KOPT-K1 (cell line): ENCODE data around the gene PLA2G4E.

Source experiments
- H3K27ac ChIP-seq: fragments of 200-600 bp; sonication (generic); 2 replicates; pipeline ENCODE4 v1.5.1; 2016; ENCODE audit warnings: antibody characterized with exemption, mild to moderate bottlenecking, low read depth, low read length; ENCODE audit not compliant: poor library complexity, severe bottlenecking
- H3K36me3 ChIP-seq: fragments of 200-600 bp; sonication (generic); 2 replicates; pipeline ENCODE4 v1.5.1; 2017; ENCODE audit warnings: antibody characterized with exemption, mild to moderate bottlenecking, low read length, moderate library complexity; ENCODE audit not compliant: insufficient read depth
- H3K9me3 ChIP-seq: fragments of 200-600 bp; sonication (generic); 2 replicates; pipeline ENCODE4 v1.5.1; 2017; ENCODE audit warnings: antibody characterized with exemption, low read length, mild to moderate bottlenecking; ENCODE audit not compliant: insufficient read depth, poor library complexity, severe bottlenecking

PLA2G4E gene

DNA sequence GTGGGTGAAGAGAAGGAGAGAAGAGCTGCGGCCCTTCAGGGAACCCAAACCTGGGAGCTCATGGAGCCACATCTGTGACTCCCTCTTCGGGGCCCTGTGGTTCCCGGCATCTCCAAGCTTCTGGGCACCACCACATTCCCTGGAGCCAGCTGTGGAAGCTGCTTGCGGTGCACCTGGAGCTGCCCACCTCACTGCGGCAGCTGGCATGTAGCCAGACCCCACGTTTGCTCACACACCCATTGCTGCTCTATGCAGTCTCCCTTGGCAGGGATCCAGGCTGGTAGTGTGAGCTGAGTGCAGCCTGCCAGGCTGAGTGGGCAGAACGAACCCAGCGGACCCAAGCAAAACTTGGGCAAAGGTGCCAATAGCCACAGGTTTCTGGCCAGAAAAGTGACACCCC, 16.8 kb upstream of the PLA2G4E start:
- Histone ChIP-seq H3K9me3 (no peaks in the 10 kb centered on the region), H3K27ac (no peak overlapping the region)

DNA sequence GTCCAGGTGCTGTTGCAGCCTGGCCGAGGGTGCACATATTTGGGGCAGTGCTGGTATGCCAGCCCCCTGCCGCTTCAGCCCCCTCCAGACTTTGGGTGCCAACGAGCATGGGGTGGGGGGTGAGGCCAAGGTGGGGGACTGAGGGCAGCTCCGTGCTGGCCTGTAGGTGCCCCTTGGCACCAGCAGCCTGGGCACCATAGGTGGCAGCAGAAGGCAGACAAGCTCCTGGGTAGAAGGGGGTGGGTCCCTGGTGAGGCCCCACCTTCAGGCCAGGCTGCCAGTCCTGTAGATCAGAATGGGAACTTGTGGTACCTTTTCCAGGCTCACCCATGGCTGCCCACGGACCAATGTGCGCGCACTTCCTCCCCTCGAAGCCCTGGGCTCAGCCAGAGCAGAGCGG, 16.1 kb upstream of the PLA2G4E start:
- Histone ChIP-seq H3K27ac (no peak overlapping the region), H3K36me3 (no peaks in the 10 kb centered on the region), H3K9me3 (no peaks in the 10 kb centered on the region)

More for the DNA sequence above, 16.8 kb upstream of the PLA2G4E start:
- H3K36me3 ChIP-seq, result no peaks in the 10 kb centered on the region

DNA sequence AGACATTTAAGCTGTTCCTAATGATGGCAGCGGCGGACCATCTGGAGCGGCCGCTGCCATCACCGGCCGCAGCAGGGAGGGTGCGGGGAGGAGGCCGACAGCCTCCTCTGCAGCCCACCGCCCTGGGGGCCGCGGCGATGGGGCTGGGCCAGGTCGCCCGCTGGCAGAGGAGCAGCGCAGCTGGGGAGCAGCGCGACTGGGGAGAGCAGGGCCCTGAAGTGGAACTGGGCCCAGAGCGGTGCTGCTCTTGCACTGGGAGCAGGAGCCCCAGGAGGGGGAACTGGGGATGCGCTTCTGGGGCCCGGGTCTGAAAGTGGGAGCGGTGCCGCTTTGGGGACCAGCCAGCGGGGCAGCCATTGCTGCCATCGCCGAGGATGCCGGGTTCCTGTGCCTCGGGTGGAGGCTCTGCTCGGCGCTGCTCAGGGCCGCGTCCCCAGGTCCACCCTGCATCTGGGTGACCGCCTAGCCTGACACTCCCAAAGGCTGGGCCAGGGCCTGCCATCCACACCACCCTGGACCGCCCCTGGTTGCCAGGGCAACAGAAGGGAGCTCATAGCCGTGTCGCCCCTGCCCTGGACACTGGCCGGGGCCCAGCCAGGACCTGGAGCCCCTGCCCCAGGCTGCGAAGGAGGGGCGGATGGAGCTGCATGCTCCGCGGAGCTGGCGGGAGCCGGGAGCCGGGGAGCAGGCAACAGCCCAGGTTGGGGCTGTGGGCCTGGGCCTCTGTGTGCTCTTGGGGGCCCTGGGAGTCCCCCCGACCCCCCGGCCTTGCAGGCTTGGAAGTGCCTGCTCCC, 15.5 kb upstream of the PLA2G4E start:
- Histone ChIP-seq H3K36me3 (no peaks in the 10 kb centered on the region), H3K9me3 (no peaks in the 10 kb centered on the region), H3K27ac (no peak overlapping the region)

DNA sequence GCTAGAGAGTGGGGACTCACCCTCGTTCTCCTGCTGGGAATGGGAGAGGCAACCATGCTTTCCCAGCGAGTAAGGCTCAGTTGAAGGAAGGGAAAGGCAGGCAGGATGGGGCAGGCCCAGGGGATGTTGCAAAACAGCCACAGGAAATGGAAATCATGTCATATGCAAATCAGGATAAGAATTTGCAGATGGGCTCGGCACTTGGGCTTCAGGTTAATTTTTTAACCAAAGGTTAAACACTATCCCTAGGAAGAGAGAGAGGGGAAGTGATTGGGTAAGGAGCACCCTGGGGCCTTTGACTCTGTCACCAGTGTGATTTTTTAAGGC, 14.6 kb upstream of the PLA2G4E start:
- Histone ChIP-seq H3K36me3 (no peaks in the 10 kb centered on the region), H3K9me3 (no peaks in the 10 kb centered on the region), H3K27ac (no peak overlapping the region)

DNA sequence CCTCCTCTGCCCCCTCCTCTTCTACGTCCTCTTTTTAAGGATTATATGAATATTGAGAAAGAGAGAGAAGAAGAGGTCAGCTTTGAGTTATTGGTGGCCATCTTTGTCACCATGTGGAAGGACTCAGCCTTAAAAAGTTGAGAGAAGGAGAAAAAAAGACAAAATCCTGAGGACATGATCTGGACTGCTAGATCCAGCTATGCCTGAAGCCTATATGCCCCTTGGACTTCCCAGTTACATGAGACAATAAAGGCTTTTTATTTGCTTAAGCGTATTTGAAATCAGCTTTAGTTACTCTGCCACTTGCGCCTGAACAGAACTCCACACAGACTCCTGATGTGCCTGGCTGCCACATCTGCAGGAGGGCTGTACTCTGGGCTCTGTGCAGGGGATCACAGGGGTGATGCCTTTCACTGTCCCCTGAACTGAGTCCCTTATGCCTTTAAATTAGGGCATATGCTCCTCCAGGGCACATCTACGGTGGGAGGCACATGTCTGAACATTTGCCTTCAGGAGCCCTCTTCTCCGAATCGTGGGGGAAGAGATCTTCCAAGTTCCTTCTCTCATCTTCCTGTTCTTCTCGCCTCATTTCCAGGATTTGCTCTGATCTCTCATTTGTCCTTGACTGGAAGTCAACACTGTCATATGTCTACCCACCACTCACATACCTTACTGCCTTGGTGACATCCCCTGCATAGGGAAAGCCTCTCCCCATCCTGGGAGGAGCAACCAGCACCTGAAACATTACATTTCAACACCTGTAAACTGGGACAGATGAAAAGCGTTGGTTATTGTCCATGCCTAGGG, 14.0 kb upstream of the PLA2G4E start:
- H3K9me3 ChIP-seq, result no peaks in the 10 kb centered on the region
- no peaks in the 10 kb centered on the region for H3K36me3 ChIP-seq
- H3K27ac ChIP-seq, result no peak overlapping the region

DNA sequence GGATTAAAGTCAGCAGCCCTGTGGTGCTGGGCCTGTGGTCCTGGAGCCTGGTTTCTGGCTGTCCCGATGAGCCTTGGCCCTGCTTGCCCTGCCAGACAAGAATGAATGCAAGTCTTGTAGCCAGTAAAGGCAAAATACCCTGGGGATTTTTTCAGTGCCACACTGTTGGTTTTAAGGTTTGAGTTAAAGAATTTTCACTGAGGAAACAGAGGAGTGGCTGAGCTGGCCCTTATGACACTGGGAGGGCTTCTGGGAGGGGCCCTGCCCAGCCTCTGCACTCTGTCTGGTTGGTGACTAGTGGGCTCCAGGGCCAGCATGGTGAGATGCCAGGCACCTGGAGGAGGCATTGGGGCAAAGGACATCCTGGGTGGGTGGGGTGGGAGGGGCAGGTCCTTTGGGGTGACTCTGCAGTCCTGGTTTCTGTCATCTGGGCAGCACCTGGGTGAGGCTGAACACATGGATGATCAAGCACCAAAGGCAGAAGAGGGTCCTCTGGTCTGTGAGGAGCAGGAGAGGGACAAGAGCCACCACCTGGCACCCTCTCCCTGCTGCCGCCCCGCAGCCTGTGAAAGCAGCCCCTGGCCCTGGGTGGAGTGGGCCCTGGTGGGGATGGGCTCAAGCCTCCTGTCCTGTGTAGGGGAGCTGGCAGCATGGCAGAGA, 12.5 kb upstream of the PLA2G4E start:
- no peaks in the 10 kb centered on the region for H3K9me3 ChIP-seq
- no peaks in the 10 kb centered on the region for H3K36me3 ChIP-seq
- no peak overlapping the region for H3K27ac ChIP-seq

DNA sequence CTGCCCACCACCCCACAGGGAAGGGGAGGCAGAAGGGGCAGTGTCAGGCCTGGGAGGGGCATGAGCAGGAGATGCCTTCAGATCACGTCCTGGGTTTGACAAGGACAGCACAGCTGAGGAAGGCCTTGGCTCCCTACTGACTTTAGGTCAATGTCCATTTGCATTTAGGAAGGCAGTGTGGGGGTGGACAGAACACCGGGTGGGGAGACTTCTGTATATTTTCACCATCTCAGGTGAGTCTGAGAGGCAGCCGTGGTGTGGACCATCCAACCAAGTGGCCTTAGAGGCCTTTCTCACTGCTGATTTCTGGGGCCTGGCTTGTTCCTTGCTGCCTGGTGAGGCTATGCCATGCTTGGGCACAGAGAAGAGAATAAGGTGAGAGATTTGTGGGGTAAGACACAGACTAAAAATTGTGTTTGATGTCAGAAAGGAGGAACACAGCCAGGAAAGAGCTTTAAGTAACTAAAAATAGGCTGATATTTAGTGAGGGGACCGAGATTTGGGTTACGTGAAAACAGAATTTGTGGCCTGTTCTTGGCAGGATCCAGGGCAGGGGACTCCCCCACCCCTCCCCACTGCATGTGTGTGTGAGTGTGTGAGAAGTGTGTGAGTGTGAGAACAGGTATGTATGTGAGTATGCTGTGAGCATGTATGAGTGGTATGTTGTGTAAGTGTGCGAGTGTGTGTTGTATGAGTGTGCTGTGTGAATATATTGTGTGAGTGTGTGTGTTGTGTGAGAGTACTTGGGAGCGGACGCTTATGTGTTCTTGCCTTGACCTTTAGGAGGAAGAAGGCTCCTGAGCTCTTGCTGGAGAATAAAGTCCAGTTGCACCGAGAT, 11.8 kb upstream of the PLA2G4E start:
- no peak overlapping the region for H3K27ac ChIP-seq
- H3K36me3 ChIP-seq, result no peaks in the 10 kb centered on the region
- no peaks in the 10 kb centered on the region for H3K9me3 ChIP-seq

DNA sequence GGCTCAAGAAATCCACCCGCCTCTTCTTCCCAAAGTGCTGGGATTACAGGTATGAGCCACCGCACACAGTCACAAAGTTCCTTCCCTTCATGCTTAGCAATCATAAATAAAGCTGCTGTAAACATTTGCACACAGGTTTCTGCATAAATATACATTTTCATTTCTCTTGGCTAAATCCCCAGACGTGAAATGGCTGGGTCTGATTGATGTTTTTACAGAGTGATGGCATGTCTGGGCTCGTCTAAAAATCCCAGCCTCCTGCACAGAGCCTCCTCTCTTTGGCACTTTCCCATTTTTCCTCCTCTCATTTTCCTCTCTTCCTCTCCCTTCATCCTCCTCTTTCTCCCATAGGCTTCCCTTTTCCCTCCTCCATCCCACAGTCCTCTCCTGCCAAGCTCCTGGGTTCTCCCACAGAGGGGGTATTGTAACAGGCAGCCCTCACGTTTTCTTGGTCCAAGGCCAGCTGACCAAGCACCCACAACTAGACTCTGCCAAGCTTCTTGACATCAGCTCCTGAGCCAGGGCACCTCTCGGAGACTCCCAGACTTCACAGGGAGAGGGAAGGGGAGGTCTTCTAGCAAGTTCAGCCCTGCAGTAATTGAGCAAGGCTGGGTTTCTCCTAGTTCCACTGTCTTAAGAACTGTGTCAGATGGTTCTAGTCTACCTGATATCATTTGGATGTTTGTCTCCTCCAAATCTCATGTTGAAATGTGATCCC, 10.5 kb upstream of the PLA2G4E start:
- Histone ChIP-seq H3K36me3 (no peaks in the 10 kb centered on the region), H3K9me3 (no peaks in the 10 kb centered on the region), H3K27ac (no peak overlapping the region)

DNA sequence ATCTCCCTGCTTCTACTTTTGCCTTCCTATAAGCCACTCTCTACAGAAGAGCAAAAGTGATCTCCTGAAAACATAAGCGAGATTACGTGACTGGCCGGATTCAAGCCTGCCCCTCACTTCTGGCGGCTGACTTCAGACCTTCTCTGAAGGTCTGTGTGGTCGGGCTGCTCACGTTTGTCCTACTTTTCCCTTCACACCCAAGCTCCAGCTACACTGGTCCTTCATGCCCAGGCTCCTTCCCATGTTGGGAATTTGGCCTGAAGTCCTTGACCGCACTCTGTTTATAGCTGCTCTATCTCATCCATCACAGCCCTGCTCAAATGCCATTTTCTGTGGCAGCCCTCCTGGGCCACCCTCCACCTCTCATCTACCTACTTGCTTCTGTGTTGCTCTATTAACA, 6.7 kb upstream of the PLA2G4E start:
- H3K36me3 ChIP-seq, result no peaks in the 10 kb centered on the region
- no peak overlapping the region for H3K27ac ChIP-seq
- no peaks in the 10 kb centered on the region for H3K9me3 ChIP-seq

DNA sequence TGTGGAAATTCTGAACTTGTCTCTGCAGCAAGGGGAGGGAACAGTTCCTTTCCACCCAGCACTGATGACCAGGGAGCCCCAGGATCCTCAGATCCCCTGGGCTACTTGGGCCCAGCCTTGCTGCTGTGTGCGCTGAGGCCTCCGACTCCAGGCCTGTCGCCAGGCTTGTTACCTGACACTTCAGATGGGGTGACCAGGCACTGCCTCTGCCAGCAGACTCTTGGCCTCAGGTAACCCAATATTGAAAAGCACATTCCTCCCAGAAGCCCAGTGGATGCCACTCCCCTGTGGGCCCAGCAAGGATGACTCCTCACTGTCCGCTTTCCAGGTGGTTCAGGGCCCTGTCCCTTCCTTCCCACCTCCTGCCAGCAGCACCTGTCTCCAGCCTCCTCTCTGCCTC, 3.5 kb upstream of the PLA2G4E start:
- no peaks in the 10 kb centered on the region for H3K36me3 ChIP-seq
- H3K27ac ChIP-seq, result no peak overlapping the region
- H3K9me3 ChIP-seq, result no peaks in the 10 kb centered on the region

DNA sequence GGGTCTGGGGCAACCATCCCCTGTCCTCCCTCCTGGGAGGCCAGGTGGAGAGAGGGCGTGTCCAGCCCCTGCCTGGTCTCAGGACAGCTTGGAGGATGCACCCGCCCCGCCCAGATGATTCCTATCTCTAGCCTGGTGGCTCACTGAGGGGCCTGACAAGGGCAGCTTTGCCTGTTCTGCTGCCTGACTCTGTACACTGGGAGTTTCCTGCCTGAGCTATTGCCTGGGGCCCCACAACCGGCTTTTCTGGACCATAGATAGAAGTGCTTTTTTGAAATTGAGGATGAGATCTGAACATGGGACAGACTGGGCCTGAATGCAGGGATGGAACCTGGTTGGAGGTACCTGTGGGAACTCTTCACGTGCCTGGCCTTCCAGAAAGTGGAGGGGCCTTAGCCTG, 751 bp upstream of the PLA2G4E start:
- Histone ChIP-seq H3K36me3 (no peaks in the 10 kb centered on the region), H3K27ac (no peak overlapping the region), H3K9me3 (no peaks in the 10 kb centered on the region)

DNA sequence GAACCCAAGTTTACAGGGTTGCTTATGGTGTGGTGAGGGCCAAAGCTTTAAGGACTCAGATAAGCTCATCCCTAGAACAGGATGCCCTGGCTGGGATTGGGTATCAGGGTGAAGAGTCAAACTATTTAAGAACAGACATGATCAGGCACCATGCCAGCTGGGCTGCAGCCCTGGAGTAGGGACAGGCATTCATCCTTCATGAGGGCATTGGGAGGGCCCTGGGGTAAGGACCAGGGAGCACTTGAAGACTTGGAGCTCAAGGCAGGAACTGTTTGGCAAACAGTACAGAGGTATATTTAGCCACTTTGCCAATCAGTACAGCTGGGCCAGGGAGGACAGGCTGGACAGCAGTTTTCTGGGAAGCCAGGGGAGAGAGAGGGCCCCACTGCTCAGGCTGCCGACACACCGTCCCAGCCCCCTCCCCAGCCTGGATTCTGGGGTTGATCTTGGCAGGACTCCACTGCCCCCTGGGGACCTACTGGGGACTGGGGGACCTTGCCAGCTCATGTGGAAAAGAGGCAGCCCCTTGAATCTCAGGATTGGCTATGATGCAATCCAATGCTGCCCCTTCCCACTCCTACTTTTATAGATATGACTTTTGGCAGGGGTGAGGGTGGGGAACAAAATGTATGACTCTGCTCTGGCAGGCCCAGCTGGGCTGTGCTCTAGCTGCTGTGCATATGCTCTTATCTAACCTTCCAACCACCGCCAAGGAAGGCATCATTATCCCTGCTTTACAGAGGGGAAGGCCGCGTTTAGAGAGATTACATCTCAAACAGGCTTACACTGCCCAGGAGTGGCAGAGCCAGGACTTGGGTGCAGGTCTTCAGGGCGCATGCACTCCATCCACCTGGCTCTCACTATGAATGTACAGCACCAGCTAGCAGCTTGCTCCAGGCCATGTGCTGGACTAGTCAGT, 2.3 kb downstream of the PLA2G4E start:
- H3K27ac ChIP-seq, result no peak overlapping the region
- no peaks in the 10 kb centered on the region for H3K36me3 ChIP-seq
- no peaks in the 10 kb centered on the region for H3K9me3 ChIP-seq

DNA sequence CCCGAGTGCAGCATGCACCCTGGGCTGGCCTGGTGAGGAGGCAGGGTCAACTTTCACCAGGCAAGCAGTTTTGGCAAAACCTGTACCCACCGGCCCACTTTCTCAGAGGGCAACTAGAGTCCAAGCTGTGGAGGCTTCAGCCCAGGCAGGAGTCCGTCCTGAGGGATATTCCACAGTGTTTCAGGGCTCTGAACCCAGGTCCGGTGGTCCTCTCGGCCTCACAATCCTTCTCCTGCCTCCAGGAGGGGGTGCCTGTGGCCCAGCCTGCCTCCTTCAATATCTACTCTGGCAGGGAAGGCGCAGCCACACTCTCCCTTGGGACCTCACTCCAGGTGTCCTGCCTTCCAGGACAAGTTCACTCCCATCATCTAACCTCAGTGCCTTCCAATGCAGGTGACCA, 3.9 kb downstream of the PLA2G4E start:
- Histone ChIP-seq H3K9me3 (no peaks in the 10 kb centered on the region), H3K27ac (no peak overlapping the region), H3K36me3 (no peaks in the 10 kb centered on the region)
